GM12873 (cell line): ENCODE measurements around the gene DNAL4.

Source experiments
- TF ChIP-seq, protein P1 (sequence below): IDR thresholded peaks from 2 replicates; pipeline ENCODE4 v1.5.1; 2012; ENCODE audit warnings: low read depth, mild to moderate bottlenecking, moderate library complexity, low read length, control low read depth; ENCODE audit not compliant: insufficient read depth; ENCODE audit errors: missing control alignments

Gene DNAL4

DNA sequence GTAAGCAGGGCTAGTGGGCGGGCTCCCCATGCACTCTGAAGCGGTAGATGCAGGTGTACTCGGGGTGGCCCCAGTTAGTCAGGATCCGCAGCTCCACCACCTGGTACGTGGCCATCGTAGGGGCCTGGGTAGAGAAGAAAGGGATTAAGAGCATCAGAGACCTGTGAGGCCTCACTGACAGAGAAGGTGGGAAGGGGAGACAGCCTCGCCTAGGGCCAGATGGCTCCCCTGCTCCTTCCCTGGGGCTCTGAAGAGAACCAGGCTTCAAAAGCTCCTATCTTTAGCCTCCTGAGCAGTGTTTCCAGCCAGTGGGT is 57.7 kb downstream of the DNAL4 start:
- TF ChIP-seq, protein P1, sequence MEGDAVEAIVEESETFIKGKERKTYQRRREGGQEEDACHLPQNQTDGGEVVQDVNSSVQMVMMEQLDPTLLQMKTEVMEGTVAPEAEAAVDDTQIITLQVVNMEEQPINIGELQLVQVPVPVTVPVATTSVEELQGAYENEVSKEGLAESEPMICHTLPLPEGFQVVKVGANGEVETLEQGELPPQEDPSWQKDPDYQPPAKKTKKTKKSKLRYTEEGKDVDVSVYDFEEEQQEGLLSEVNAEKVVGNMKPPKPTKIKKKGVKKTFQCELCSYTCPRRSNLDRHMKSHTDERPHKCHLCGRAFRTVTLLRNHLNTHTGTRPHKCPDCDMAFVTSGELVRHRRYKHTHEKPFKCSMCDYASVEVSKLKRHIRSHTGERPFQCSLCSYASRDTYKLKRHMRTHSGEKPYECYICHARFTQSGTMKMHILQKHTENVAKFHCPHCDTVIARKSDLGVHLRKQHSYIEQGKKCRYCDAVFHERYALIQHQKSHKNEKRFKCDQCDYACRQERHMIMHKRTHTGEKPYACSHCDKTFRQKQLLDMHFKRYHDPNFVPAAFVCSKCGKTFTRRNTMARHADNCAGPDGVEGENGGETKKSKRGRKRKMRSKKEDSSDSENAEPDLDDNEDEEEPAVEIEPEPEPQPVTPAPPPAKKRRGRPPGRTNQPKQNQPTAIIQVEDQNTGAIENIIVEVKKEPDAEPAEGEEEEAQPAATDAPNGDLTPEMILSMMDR, result no peak

DNA sequence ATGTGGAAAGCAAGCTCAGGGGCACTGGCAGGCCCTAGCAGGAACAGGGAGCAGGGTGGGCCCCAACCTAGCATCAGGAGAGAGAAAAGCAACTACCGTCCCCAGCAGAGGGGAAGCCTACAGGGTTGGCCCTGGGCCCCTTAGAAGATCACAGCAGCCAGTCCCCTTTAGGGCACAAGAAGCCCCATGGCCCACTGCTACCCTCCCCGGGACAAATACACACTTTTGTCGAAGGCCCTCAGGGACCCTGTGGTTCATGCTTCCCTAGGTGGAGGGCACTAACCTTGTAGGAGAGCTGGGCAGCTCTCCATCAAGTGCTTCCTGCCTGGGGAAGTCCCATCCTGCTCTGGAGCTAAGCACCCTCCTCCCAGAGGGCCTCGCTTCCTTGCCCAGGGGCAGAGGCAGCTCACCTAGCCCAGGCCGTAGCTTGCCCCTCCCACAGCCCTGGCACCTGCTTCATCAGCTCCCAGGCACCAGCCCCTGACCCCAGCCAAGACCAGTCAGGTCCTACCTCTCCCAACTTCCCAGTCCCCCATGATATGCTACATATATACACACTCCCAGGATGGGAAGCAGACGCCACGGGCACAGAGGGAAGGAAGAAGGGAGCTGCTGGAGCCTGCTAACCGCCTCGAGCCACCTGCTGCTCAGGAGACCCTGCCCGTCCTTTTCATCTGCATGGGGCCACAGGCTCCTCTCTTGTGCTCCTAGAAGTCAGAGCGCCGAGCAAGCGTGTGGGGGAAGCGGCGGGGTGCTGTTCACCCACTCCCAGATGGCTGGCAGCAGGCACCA is 58.3 kb downstream of the DNAL4 start:
- TF ChIP-seq, protein P1, result no peak

GRCh38 chr22:38735126-38735464 is 58.8 kb downstream of the DNAL4 start:
- TF ChIP-seq, protein P1, result no peak

GRCh38 chr22:38734421-38735100 is 59.4 kb downstream of the DNAL4 start:
- TF ChIP-seq, protein P1, result no peak

GRCh38 chr22:38733724-38734381 is 60.1 kb downstream of the DNAL4 start:
- TF ChIP-seq, protein P1, result no peak

DNA sequence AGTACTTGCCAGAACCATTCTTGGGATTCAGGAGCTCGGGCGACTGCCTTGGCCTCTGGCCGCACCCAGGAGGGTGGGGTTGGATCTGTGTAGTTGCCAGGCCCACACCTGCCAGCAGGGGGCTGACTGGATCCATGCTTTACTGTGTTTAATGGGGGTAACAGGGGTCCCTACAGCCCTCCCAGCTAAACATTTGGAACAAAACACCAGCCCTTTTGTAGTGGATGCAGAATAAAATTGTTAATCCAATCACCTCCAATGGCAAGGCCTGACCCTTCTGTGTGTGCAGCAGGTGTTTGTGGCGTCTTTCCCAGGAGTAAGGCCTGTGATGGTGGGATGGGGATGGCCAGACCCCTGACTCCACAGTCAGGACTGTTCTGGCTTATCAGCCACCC is 60.6 kb downstream of the DNAL4 start:
- TF ChIP-seq, protein P1, result peak; percentile 87

GRCh38 chr22:38732251-38732815 is 61.6 kb downstream of the DNAL4 start:
- TF ChIP-seq, protein P1, result no peak
